H9 (cell line): Measurements from ENCODE around the gene CD79B. TPM values are rescaled to one million over a fixed set of nuclear protein-coding genes. Genes with fewer than 3 reads are reported as not detected.

Experiments
- DNase-seq: peaks from one replicate; pipeline ENCODE4 v3.0.0-alpha.2; 2017
- H2AFZ ChIP-seq: one replicate; pipeline ENCODE4 v1.6.1; 2013; ENCODE audit warnings: mild to moderate bottlenecking, low read length, control low read depth, moderate library complexity
- H2AK5ac ChIP-seq: 2 replicates; pipeline ENCODE4 v1.6.1; 2013; ENCODE audit warnings: low read length, control low read depth, mixed read lengths; ENCODE audit not compliant: insufficient read length
- H2BK120ac ChIP-seq: one replicate; pipeline ENCODE4 v1.6.1; 2013; ENCODE audit warnings: low read depth, mild to moderate bottlenecking, low read length, control low read depth, inconsistent platforms; ENCODE audit not compliant: poor library complexity, severe bottlenecking
- H2BK12ac ChIP-seq: 2 replicates; pipeline ENCODE4 v1.6.1; 2013; ENCODE audit warnings: low read length, control low read depth, mixed read lengths, low read depth; ENCODE audit not compliant: insufficient read length
- H2BK15ac ChIP-seq: 2 replicates; pipeline ENCODE4 v1.6.1; 2013; ENCODE audit warnings: low read depth, low read length, control low read depth
- H2BK20ac ChIP-seq: one replicate; pipeline ENCODE4 v1.6.1; 2013; ENCODE audit warnings: low read depth, mild to moderate bottlenecking, low read length, control low read depth, inconsistent platforms; ENCODE audit not compliant: poor library complexity, severe bottlenecking
- H2BK5ac ChIP-seq: 2 replicates; pipeline ENCODE4 v1.6.1; 2013; ENCODE audit warnings: low read length, control low read depth, mixed read lengths; ENCODE audit not compliant: insufficient read length
- H3K14ac ChIP-seq: 2 replicates; pipeline ENCODE4 v1.6.1; 2013; ENCODE audit warnings: low read length, control low read depth; ENCODE audit not compliant: insufficient read depth
- H3K18ac ChIP-seq: 2 replicates; pipeline ENCODE4 v1.6.1; 2013; ENCODE audit warnings: low read depth, mild to moderate bottlenecking, mixed read lengths, low read length, control low read depth; ENCODE audit not compliant: insufficient read length
- H3K23ac ChIP-seq: 2 replicates; pipeline ENCODE4 v1.6.1; 2013; ENCODE audit warnings: low read length, control low read depth, mixed read lengths, low read depth; ENCODE audit not compliant: insufficient read length
- H3K23me2 ChIP-seq: 2 replicates; pipeline ENCODE4 v1.6.1; 2013; ENCODE audit warnings: low read depth, mild to moderate bottlenecking, mixed read lengths, low read length, control low read depth; ENCODE audit not compliant: insufficient read length, poor library complexity, severe bottlenecking
- H3K27ac ChIP-seq: 2 replicates; pipeline ENCODE4 v1.5.1; 2013; ENCODE audit warnings: low read length, control low read depth, mixed read lengths, low read depth; ENCODE audit not compliant: insufficient read length
- H3K27me3 ChIP-seq: 2 replicates; pipeline ENCODE4 v1.6.1; 2013; ENCODE audit warnings: low read length, control low read depth, inconsistent platforms; ENCODE audit not compliant: insufficient read depth
- H3K4ac ChIP-seq: 2 replicates; pipeline ENCODE4 v1.6.1; 2013; ENCODE audit warnings: low read depth, mild to moderate bottlenecking, control low read depth, inconsistent platforms, low read length, moderate library complexity
- H3K4me1 ChIP-seq: 2 replicates; pipeline ENCODE4 v1.6.1; 2013; ENCODE audit warnings: low read length, control low read depth, inconsistent platforms; ENCODE audit not compliant: insufficient read depth
- H3K4me2 ChIP-seq: 2 replicates; pipeline ENCODE4 v1.6.1; 2013; ENCODE audit warnings: low read length, control low read depth, mixed read lengths; ENCODE audit not compliant: insufficient read length, insufficient read depth
- H3K56ac ChIP-seq: 2 replicates; pipeline ENCODE4 v1.6.1; 2013; ENCODE audit warnings: low read depth, mild to moderate bottlenecking, mixed read lengths, low read length, control low read depth; ENCODE audit not compliant: insufficient read length
- H3K79me1 ChIP-seq: 2 replicates; pipeline ENCODE4 v1.6.1; 2013; ENCODE audit warnings: low read depth, mild to moderate bottlenecking, moderate library complexity, low read length, control low read depth, inconsistent platforms; ENCODE audit not compliant: insufficient read depth, poor library complexity, severe bottlenecking
- H3K79me2 ChIP-seq: 2 replicates; pipeline ENCODE4 v1.6.1; 2013; ENCODE audit warnings: low read length, control low read depth, inconsistent platforms; ENCODE audit not compliant: insufficient read depth
- H3K9ac ChIP-seq: 2 replicates; pipeline ENCODE4 v1.6.1; 2013; ENCODE audit warnings: low read length, control low read depth, mixed read lengths; ENCODE audit not compliant: insufficient read length; ENCODE audit errors: extremely low read depth
- H3K9me3 ChIP-seq: one replicate; pipeline ENCODE4 v1.6.1; 2013; ENCODE audit warnings: low read depth, low read length, inconsistent platforms; ENCODE audit not compliant: control insufficient read depth
- H3T11ph ChIP-seq: one replicate; pipeline ENCODE4 v1.6.1; 2013; ENCODE audit warnings: mild to moderate bottlenecking, low read length, control low read depth, inconsistent platforms
- H4K20me1 ChIP-seq: one replicate; pipeline ENCODE4 v1.6.1; 2013; ENCODE audit not compliant: control insufficient read depth, insufficient read length, insufficient read depth
- H4K5ac ChIP-seq: 2 replicates; pipeline ENCODE4 v1.6.1; 2013; ENCODE audit warnings: low read depth, mild to moderate bottlenecking, mixed read lengths, low read length, control low read depth; ENCODE audit not compliant: insufficient read length
- H4K8ac ChIP-seq: replicated peaks from 2 replicates; pipeline ENCODE4 v1.6.1; 2013; ENCODE audit warnings: low read length, control low read depth, mixed read lengths, low read depth; ENCODE audit not compliant: insufficient read length
- H4K91ac ChIP-seq: 2 replicates; pipeline ENCODE4 v1.6.1; 2013; ENCODE audit warnings: low read depth, mild to moderate bottlenecking, moderate library complexity, mixed read lengths, low read length, control low read depth; ENCODE audit not compliant: insufficient read length
- H3K27ac Mint-ChIP-seq, 3 experiments: 2 replicates in 2 of 3; 3 replicates in 1 of 3; pipeline ENCODE4 v1.8.0; 2020 to 2021; ENCODE audit warnings: mixed read lengths in 3 of 3, mild to moderate bottlenecking in 1 of 3, moderate library complexity in 1 of 3
- H3K27me3 Mint-ChIP-seq: 2 replicates; pipeline ENCODE4 v1.8.0; 2021; ENCODE audit warnings: low read depth, mild to moderate bottlenecking, moderate library complexity, mixed read lengths
- H3K36me3 Mint-ChIP-seq, 3 experiments: 2 replicates in 2 of 3; 3 replicates in 1 of 3; pipeline ENCODE4 v1.8.0; 2020 to 2021; ENCODE audit warnings: low read depth in 3 of 3, mixed read lengths in 3 of 3; ENCODE audit not compliant: insufficient read depth in 1 of 3
- H3K4me1 Mint-ChIP-seq, 2 experiments: 2 replicates each; pipeline ENCODE4 v1.8.0; 2020; ENCODE audit warnings: mixed read lengths in 2 of 2
- H3K4me3 Mint-ChIP-seq, 2 experiments: 2 replicates in 1 of 2; 3 replicates in 1 of 2; pipeline ENCODE4 v1.8.0; 2020 to 2021; ENCODE audit warnings: mild to moderate bottlenecking in 2 of 2, mixed read lengths in 2 of 2, moderate library complexity in 1 of 2
- H3K9me3 Mint-ChIP-seq, 2 experiments: 2 replicates in 1 of 2; 3 replicates in 1 of 2; pipeline ENCODE4 v1.8.0; 2020; ENCODE audit warnings: mild to moderate bottlenecking in 2 of 2, mixed read lengths in 2 of 2, moderate library complexity in 1 of 2
- CTCF ChIP-seq: fragments of 200-600 bp; sonication (generic); conservative IDR thresholded peaks from 3 replicates; pipeline ENCODE4 v1.8.0; 2021; ENCODE audit warnings: antibody characterized with exemption, mild to moderate bottlenecking
- WGBS: extraction: QIAGEN DNeasy Blood & Tissue Kit; methylation state at CpG from one replicate; pipeline ENCODE4 v1.1.7; 2013; ENCODE audit warnings: missing lambda C conversion rate, low lambda C conversion rate, mixed read lengths; ENCODE audit not compliant: insufficient read length; ENCODE audit errors: extremely low coverage; 5-methylcytosine and 5-hydroxymethylcytosine counted together
- total RNA-seq: library from RNA; stranded (reverse); gene quantifications from 2 replicates; pipeline ENCODE4 v1.2.1, GENCODE V29; 2021

The CD79B gene
- total RNA-seq, 1 experiment from 2014 or later = 0.96 TPM

GRCh38 chr17:63962298-63962744 lies 30.2 kb upstream of the CD79B start:
- H2BK20ac ChIP-seq = no peak overlapping the region
- H3K79me1 ChIP-seq = no peaks in the 10 kb centered on the region
- no CpG with 5 or more reads among the region's 10 CpGs for WGBS
- H3K27me3 Mint-ChIP-seq = peaks cover 4% of the 10 kb centered on the region
- peak overlapping the region; percentile 76 to 79 (median 77); a peak in 2 of 7 replicates for H3K27ac Mint-ChIP-seq
- no peak overlapping the region for H3K9ac ChIP-seq
- no peaks in the 10 kb centered on the region for H4K20me1 ChIP-seq
- H3K79me2 ChIP-seq = no peaks in the 10 kb centered on the region
- H3K4me3 Mint-ChIP-seq = peak overlapping the region; percentile 29 to 82; a peak in 3 of 5 replicates
- H3K4ac ChIP-seq = no peak overlapping the region
- no peak overlapping the region for H3K56ac ChIP-seq
- peaks cover 0 to under 1% (median 0%) of the 10 kb centered on the region in 3 experiments; a peak in 2 of 7 replicates for H3K36me3 Mint-ChIP-seq
- H3K4me2 ChIP-seq = peak overlapping the region; percentile 6
- H4K5ac ChIP-seq = no peak overlapping the region
- H4K91ac ChIP-seq = no peak overlapping the region
- H3K27me3 ChIP-seq = no peaks in the 10 kb centered on the region
- no peak overlapping the region for H3K27ac ChIP-seq
- H4K8ac ChIP-seq = no peak overlapping the region
- H3K4me1 Mint-ChIP-seq = peaks cover 21 to 26% of the 10 kb centered on the region in 2 experiments
- no peak overlapping the region for H2AFZ ChIP-seq
- no peaks in the 10 kb centered on the region for H3K9me3 ChIP-seq
- H2BK12ac ChIP-seq = no peak overlapping the region
- no peaks in the 10 kb centered on the region for H3K4me1 ChIP-seq
- no peaks in the 10 kb centered on the region; a peak in 1 of 5 replicates for H3K9me3 Mint-ChIP-seq
- H3K14ac ChIP-seq = no peak overlapping the region
- H3K23ac ChIP-seq = no peak overlapping the region
- H3K23me2 ChIP-seq = peaks cover 10% of the 10 kb centered on the region
- DNase-seq = no peak
- H2BK15ac ChIP-seq = no peak overlapping the region
- no peak overlapping the region for H2BK120ac ChIP-seq
- H3K18ac ChIP-seq = no peak overlapping the region
- H2BK5ac ChIP-seq = no peak overlapping the region
- no peak for TF ChIP-seq CTCF
- no peak overlapping the region for H2AK5ac ChIP-seq
- H3T11ph ChIP-seq = no peak overlapping the region
